Measurements from ENCODE around the gene SIX3.

SIX3 gene
- 0 to 0.09 (median 0) reads per million in 4 experiments for total RNA-seq

DNA sequence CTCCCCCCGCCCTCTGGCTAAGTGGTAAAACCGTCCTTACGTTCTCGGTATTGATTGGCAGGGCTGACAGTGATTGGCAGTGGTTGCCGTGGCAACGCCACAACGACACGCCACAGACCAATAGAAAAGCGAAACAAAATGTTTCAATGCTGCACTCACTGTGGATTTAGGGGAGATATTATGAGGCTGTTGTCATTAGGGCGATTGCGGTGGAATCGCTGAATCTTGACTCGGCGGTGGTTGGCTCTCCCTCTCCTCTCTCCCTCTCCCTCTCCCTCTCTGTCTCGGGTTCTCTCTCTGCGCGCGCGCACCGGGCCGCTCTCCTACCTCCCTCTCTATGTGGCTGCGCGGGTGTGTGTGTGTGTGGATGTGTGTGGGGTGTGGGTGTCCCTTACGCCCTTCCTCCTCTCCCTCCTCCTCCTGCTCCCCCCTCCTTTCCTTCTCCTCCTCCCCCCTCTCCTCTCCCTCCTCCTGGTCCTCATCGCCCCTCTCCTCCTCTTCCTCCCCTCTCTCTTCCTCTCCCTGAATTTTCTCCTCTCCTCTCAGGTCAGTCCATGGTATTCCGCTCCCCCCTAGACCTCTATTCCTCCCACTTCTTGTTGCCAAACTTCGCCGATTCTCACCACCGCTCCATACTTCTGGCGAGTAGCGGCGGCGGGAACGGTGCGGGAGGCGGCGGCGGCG, at the start of gene SIX3:
Gene SIX3 (plus strand): TSS at position 152 of the 684 bp plus-strand sequence. CDS start 403 bp downstream, at position 555.
- no peak for DNase-seq

DNA sequence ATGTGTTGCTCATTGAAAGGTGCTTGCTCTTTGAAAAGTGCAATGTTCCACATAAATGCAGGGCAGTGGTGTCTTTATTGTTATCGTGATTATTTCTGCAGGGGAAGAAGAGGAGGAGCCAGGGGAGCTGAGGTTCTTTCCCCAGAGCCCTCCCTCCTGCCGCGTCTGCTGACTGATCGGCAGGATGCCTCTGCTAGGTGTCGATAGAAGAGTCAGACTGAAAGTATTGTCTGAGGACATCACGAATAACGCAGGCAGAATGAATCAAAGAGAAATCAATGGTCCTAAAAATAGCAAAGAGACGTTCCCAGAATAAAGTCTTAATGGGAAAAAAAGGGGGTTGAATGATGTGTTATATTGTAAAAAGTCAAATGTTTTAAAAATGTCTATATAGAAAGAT, 47.4 kb upstream of the SIX3 start:
- DNase-seq, result no peak

DNA sequence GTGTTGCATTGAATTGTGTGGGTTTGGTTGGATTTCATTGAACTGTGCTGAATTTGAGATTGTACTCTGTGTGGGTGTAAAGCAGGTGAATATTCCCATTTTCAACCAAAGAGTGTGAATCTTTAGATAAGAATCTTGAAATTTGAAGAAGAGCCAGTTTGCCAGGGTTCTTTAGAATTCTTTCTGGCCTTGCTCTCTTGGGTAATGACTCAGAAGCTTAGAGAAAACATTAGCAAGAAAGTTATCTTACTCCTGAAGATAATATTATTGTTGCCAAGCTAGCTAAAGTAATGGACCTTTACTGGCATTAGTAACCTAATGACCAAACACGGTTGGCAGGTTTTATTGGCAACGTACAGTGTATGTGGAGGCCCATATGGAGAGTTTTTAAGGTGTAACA, 46.4 kb upstream of the SIX3 start:
- no peak for DNase-seq

DNA sequence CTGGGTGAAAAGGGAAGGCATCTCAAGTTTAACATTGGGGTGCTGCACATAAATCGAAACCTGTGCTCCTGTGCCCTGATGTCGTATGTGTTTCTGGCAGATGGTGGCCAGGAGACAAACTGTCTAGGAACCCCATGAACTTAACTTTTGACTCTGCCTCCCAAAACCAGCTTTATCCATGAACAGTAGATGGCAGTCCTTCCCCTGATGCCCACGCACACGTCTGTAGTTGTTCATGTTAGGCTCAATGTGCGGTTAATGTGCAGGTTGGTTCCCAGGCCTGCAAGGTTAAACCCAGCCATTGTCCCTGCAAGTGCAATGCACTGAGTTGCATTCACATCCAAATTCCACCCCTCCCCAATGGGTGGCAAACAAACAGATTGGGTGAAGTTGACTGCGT, 44.1 kb upstream of the SIX3 start:
- no peak for DNase-seq

DNA sequence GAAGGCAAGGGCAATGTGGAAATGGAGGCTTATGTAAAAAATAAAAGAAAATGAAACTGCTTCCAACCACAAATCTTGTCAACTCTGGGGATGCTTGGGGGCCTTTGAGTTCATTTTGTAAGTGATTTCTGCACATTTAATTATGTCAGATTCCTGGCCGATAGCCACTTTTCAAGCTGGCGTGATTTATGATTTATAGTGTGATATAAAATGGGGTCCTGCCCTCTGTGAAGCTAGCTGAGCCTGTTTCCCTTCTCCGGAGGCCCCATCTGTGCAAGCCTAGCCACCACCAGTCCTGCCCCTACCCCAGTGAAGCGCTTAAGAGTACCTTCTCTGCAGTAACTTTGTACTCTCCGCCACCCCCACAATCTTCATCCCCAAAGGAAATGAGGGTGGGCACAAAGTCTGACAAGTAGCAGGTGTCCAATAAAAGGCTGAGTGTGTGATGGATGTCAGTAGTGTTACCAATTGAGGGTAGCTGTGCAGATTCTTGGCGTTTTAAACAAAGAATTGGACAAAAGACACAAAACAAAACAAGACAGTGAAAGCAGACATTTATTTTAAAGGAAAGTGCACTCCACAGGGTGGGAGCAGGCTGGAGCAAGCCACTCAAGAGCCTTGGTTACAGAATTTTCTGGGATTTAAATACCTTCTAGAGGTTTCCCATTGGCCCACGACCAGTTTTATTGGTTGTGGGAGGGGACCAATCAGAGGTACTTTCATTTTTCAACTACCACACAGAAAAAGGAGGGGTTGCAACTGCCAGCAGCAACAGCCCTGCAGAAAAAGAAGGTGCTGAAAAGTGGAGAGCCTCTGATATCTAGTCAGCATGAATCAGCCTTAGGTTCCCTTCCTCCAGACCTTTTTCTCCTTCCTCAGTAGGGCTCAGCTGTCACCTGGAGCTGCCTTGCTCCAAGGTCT, 39.0 kb upstream of the SIX3 start:
- no peak for DNase-seq

DNA sequence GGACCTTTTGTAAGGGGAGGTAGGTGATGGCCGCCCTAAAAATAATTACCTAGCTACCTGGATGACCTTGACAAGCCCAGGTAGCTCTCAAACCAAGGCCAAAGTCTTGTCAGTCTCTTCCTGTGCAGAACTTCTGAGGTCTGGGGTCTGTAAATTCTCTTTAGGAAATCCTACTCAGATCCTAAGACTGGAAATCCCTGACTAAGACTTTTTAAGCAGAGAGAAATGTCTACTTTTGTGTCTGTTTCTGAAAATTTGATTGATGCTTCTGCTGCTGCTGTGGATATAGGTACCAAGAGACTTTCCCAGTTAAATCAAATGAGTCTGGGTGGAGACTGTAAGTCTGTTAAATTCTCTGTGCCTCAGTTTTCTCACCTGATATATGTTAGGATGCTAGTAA, 36.9 kb upstream of the SIX3 start:
- no peak for DNase-seq

DNA sequence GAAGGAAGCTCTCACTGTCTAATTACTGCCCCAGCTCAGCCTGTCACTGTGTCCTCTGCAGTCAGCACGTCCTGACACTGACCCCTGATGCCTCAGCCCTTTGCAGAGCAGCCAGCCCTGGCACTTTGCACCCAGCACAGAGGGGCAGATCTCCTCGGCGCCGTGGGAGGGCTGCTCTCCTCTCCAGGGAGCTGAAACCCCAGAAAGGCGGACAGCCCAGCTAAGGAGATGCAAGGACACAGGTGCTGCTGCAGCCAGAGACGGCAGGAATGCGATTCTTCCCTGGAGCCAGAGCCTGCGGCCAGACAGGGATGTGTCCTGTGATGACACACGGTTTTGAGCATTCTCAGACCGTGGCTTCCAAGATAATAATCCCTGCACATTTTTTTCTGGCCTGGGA, 34.5 kb upstream of the SIX3 start:
- no peak for DNase-seq

DNA sequence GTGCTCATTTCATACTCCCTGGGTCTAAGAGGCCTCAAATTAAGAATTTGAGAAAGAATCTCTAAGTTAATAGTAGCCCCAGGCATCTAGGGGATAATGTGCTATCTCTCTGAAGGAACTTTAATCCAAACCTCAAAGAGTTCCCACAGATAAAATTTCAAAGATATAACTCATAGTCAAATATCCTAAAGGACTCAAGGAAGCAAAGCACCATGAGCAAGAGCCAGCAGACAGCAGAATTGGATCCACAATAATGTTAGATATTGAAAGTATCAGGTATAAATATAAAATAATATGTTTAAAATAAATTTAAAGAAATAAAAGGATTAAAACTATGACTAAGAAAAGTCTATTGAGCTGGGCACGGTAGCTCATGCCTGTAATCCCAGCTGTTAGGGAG, 31.7 kb upstream of the SIX3 start:
- no peak for DNase-seq

DNA sequence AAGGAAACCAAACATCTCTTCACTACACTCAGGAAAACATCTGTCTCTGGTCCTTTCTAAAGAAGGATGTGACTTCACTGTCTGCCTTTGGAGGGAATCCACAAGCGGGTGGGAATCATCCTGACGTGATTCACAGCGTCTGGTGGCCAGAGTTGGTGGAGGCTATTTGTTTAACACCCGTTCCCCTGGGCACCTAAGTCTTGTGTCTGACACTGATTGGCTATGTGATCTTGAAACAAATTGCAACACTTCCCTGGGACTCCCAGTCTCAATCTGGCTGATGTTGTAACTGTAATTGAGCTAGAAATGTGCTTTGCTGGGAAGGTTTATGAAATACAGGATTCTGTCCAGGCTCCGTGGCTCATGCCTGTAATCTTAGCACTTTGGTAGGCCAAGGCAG, 28.8 kb upstream of the SIX3 start:
- no peak for DNase-seq

DNA sequence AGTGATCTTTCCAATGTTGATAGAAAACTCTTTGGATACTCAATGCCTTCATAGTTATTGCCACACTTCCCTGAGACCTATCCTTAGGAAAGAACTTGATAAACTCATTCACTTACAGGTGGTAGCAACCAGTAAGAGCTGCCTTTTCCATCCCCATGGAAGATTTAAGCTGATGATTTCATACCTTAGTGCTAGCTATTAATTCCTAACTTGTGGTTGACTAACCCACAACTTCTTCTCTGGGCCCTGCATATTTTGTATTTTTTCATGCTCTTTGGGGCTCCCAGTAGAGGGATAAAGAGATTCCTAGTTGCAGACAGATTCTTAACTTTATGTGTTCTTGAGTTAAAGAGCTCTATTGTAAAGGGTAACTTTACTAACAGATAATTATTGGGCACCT, 25.2 kb upstream of the SIX3 start:
- no peak for DNase-seq

DNA sequence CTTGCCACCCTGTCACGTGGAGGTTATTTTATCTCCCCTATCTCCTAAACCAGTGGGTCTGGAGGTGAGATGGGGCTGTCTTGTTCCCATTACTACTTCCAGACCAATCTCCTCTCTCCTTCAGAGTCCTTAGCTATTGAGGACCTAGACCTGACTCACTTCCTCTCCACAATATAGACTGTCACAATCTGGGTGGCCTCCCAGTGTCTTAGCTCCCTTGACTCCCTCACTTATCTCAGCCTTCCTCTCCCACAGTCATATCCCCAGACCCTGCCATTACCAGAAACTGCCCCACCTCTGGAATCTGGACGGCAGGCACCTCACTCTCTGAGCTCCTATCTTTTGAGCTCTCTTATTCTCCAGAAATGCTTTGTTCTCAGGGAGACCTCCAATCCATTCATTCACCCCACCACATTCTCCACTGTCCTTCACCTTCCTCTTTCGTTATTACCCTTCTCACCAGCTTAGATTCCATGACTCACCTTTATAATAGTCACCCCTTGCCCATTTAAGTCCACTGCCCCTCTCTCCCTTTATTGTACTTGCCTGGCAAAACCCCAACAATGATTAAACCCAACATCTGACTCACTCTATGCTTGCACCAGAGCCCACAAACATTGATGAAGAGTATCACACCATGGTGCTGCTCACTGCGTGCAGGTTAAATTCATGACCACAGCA, 23.3 kb upstream of the SIX3 start:
- no peak for DNase-seq

DNA sequence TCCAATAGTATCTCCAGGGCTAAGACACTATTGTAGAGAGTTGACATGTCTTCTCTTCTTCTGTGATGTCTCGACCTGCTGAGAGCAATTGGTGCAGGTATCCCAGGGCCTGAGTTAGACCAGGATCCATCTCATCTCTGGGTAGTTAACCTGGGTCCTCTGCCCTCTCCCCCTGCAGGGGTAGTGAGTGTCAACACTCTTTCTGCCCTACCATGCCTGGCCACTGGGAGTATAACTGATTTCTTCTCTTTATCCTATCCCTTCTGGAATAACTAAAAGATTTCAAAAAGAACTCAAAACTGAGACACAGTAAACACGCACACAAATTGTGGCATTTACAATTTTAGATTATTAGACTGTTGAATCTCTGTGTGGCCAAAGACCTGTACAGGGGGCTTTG, 20.8 kb upstream of the SIX3 start:
- no peak for DNase-seq

DNA sequence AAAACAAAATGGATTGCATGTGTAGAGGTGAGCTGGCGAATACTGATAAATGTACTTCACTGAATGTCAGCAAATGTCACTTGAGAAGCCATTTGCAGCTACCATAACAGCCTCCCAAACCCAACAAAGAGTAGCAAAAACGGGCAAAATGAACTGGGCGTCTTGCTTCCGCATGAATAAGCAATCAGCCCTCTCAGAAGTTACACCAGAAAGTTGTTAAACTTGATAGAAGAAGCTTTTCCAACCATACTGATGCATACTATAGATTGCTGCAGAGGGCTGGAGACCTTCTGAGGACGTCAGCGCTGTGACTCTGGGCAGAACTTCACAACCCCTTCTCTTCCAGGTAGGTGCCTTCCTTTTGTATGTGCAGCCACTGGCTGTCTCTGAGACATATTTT, 18.7 kb upstream of the SIX3 start:
- no peak for DNase-seq

DNA sequence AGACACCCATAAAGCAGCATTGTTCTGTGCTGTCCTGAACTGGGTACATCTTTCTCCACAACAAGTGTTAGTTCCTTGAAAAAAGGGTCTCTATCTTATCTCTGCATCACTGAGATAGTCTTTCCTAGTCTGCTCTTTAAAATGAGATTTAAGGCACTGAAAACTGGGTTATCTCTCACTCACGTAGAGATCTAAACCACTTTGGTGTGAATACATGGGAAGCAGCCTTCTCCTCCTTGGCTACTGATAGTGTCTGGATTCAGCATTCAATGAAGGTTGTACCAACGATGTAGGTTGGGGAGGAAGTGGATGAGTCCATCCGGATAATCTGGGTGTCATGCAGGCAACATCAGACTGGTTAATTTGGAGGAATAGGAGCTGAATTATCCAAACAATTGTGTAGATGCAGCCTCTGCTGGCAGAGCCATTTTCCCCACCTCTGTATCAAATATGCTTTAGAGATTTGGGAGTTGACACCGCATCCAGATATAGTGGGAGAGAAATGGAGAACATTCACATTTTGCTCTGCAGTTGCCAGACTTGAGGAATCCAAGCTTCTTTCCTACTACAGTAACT, 15.9 kb upstream of the SIX3 start:
- DNase-seq, result no peak

DNA sequence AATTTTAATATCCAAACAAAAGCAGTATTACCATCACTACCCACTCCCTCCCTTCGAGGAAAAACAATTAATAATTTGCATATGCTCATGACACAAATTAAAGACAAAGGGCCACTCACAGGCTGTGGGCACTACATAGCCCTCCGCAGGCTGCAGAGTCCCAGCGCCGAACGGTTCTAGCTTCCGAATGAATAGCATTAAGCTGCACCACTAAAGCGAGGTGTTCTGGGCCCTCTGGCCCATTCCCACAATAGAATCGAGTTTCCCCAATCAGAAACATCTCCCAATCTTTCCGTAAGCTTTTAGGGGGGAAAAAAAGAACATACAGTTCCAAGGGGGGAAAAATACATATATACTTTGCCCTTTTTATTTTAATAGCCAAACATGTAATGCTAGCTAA, 14.5 kb upstream of the SIX3 start:
- no peak for DNase-seq

DNA sequence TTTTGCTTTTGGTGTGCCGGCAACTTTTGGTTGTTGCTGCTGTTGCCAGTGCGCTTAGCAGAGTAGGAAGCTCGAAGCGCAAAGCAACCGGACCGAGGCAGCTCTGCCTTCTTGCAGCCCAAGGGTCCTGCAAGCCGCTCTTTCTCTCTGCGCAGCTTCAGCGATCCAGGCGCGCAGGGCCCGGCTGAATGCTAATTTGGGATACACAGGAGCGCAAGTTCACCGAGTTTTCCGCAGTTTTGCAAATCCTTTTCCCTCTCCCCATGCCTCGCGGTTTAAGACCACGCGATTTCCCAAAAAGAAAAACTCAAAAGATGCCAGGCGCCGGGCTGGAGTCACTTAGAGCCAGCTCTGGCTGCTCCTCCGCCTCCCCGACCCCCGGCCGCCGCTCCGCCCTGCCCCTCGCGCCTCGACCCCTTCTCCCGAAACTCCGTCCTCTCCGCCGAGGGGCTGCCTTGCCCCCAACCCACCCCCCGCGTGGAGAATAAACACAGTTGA, 13.5 kb upstream of the SIX3 start:
- no peak for DNase-seq

DNA sequence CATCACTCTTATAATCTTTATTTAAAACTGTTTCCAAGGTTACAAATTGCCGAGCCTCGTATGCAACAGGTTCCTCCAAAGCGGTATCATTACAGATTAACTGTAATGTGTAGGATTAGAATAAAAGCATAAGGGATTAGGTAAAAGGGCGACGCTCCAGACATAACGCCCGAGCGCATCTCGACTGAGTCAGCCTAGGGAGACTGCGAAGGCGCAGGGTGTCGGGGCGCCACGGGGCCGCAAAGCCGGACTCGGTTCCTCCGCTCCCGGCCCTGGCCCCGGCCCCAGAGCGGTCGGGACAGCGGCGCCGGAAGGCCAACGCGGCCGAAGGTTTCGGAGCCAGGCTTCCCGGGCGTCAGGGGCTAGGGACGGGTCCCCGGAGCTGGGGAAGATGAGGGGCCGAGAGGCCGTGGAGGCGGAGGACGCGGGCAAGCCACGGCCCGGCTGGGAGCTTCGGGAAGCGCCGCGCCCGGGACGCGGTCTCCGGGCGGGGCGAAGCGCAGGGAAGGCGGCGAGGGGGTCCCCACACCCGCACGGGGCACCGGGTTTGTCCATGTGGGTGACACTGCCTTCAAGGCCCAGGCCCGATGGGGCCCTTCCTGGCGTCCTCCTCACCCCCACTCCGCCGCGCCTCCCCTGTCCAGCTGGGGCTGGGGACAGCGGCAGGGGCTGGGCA, 12.9 kb upstream of the SIX3 start:
- no peak for DNase-seq

DNA sequence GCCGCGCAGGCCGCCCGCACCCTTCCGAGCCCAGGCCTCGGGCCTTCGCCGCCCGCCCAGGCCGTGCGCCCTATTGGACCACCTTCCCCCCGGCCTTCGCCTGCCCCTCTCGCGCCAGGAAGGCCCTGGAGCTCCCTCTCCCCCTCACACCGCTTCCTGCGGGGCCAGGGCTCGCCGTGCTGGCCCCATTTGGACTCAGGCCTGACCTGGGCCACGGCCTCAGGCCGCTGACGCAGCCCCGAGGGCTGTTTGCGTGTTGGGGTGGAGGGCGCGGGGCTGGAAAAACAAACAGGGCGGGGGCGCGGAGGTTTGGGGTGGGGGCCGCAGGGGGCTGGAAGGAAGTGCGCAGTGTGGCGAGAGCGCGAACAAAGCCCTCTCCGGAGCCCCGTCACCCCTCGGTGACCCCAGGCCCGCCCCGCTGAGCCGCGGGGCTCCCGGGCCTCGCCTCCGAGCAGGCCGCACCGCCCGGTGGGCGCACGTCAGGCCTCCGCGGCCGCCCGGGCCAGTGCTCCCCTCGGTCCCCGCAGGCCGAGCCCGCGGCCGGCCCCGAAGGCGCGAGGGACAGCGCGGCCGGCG, 12.3 kb upstream of the SIX3 start:
- DNase-seq, result no peak

DNA sequence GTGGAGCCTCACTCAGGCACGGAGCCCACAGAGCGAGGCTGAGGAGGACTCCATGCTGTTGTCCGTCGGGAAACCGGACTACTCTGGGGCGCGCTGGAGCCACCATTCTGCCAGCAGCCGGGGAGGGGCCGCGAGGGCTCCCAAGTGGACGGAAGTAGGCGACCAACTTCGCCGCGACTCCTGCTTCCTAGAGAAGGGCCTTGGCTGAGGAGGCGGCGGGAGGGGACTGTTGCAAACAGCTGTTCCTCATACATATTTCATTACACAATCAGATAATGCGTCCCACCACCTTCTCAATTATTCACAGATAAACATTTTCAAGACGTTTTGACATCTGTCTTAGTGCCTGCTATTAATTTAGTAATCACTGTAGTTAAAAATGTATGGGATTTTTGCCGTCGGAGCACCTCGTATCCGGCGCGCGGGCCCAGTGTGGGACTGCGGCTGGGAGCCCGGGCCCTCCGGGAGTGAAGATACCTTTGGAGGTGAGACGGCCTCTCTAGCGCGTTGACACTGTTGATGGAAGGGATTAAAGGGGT, 11.7 kb upstream of the SIX3 start:
- DNase-seq, result no peak

DNA sequence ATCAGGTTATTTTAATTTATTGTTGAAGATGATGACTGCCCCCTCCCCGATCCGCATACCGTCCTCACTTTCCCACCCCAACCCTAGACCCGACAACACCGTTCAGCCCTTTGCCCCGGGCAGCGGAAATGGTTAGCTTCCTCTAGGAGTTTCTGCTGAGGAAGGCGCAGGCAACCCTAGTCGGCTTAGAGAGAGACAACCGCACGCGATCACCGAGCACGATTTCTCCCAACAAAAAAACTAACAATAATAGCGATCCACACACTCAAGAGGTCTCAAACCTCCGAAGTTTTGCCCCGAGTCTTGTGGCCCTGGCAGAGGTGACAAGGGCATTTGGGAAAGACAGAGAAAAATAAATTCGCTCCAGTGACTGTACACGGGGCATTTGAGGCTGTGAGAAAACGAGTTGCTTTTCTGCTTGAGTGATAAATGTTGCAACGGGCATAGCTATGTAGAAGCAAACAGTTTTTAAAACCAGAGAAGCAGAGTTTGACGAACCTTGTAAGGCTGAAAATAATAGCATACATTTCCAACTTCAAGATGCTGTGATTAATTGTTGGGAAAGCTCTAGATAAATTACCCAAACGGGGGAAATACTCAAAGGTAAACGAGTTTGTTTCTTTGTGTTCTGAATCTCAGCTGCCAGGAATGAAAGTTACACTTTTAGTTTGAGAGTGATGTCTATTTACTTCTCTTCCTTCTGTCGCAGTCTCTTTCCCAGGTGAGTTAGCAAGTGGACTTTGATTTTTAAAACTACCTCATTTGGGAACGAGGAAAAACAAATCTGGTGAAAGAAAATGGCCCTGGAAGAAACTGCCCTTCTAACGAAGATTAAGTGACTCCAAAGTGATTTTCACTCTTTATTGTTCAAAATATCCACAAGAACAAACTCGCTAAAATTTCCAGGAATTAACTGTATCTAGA, 11.0 kb upstream of the SIX3 start:
- no peak for DNase-seq

Measured in effector CD8-positive, alpha-beta T cell (primary cell).